Parathyroid adenoma (tissue), 2 donors: ENCODE results near the gene PIGS.

ENCODE experiments used
- H2AFZ ChIP-seq: fragments of 300-600 bp; sonication (generic); one replicate; pipeline ENCODE4 v1.7.0; 2017; ENCODE audit warnings: antibody characterized with exemption, mild to moderate bottlenecking
- H3K27ac ChIP-seq: fragments of 300-600 bp; sonication (generic); one replicate; pipeline ENCODE4 v1.7.0; 2017
- H3K27me3 ChIP-seq: fragments of 300-600 bp; sonication (generic); one replicate; pipeline ENCODE4 v1.7.0; 2017; ENCODE audit warnings: low read length; ENCODE audit not compliant: control insufficient read depth, insufficient read depth
- H3K36me3 ChIP-seq: fragments of 300-600 bp; sonication (generic); one replicate; pipeline ENCODE4 v1.7.0; 2017; ENCODE audit warnings: low read length; ENCODE audit not compliant: control insufficient read depth, insufficient read depth
- H3K4me1 ChIP-seq: fragments of 300-600 bp; sonication (generic); one replicate; pipeline ENCODE4 v1.7.0; 2017; ENCODE audit warnings: control low read depth
- H3K4me2 ChIP-seq: fragments of 300-600 bp; sonication (generic); one replicate; pipeline ENCODE4 v1.7.0; 2017; ENCODE audit warnings: low read length
- H3K4me3 ChIP-seq: fragments of 300-600 bp; sonication (generic); one replicate; pipeline ENCODE4 v1.7.0; 2017; ENCODE audit warnings: low read depth, low read length
- H3K79me2 ChIP-seq: fragments of 300-600 bp; sonication (generic); one replicate; pipeline ENCODE4 v1.7.0; 2017; ENCODE audit warnings: control low read depth
- H3K9ac ChIP-seq: fragments of 300-600 bp; sonication (generic); one replicate; pipeline ENCODE4 v1.7.0; 2017; ENCODE audit warnings: mild to moderate bottlenecking
- H3K9me3 ChIP-seq: fragments of 300-600 bp; sonication (generic); one replicate; pipeline ENCODE4 v1.7.0; 2017; ENCODE audit warnings: low read length; ENCODE audit not compliant: control insufficient read depth
- CTCF ChIP-seq: fragments of 300-600 bp; sonication (generic); IDR thresholded peaks from one replicate; pipeline ENCODE4 v1.7.0; 2017; ENCODE audit warnings: antibody characterized with exemption, mild to moderate bottlenecking
- donor health status: primary hyperparathyroidism.

Gene PIGS

DNA sequence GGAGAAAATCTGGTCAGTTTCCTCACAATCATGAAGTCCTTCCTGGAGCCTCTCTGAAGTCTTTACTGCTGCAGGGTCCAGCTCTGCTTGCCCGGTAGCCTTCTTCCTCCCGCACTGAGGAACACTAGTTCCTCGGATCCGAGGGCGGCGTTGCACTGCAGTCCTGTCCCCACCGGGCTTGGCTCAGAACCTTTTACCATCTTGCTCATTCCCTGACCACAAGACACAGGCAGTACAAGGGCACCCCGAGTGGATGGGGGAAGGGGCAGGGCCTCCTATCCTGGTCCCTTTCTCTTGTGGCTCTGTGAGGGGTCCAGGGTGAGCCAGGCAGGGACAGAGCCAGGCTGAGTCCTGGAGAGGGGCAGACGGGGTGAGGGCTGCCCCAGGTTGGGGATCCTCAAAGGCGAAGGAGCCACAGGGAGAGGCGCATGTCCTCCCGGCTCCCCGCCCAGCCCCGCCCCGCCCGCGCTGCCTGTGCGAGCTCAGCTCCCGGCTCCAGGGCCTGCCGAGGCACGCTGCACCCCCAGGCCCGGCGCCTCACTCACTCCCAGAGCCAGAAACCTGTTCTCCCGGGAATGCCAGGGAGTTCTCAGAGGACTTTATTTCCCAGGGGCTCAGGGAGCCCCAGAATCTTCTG lies 63.6 kb downstream of the PIGS start:
- Histone ChIP-seq H3K4me1 (peaks cover 3% of the 10 kb centered on the region), H3K36me3 (no peaks in the 10 kb centered on the region), H3K9me3 (no peaks in the 10 kb centered on the region), H3K79me2 (no peaks in the 10 kb centered on the region), H3K27me3 (no peaks in the 10 kb centered on the region), H2AFZ (no peak overlapping the region), H3K4me2 (no peak overlapping the region), H3K27ac (no peak overlapping the region), H3K4me3 (no peak overlapping the region), H3K9ac (no peak overlapping the region)
- no peak for TF ChIP-seq CTCF

- Histone ChIP-seq H3K4me3 (no peak overlapping the region), H3K4me1 (peaks cover 3% of the 10 kb centered on the region), H2AFZ (no peak overlapping the region), H3K9me3 (no peaks in the 10 kb centered on the region), H3K36me3 (no peaks in the 10 kb centered on the region), H3K9ac (no peak overlapping the region), H3K4me2 (no peak overlapping the region), H3K27ac (no peak overlapping the region), H3K27me3 (no peaks in the 10 kb centered on the region), H3K79me2 (no peaks in the 10 kb centered on the region)
- no peak for TF ChIP-seq CTCF
Measured at GRCh38 chr17:28506763-28507487, 64.4 kb downstream of the PIGS start.

DNA sequence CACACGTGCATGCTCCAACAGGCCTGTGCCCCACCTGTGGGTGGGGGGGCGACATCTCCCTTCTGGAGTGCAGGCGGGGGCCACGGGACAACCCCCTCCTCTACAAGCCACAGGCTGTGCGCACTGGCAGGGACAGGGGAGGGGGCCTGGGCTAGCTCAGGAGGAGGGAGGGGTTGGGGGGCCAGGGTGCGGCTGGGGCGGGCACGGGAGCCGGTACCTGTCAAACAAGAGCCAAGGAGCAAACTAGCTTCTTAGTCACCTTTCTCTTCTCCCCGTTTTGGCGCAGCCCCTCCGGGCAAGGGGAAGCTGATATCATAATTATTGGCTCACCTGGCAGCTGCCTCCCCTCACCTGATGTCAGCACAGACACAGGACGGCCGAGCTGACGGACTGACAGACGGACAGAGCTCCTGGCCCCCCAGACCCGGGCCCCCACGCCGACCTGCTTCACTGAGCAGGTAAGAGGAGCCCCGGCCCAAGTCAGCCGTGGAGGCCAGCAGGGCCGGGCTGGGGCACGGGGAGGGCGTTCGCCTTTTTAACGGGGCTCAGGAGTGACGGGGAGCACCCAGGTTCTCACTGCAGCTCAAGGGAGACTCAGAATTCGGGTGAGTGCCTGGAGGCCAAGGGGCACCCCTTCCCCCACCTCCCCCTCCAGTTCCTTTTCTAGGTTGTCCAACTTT lies 65.2 kb downstream of the PIGS start, which contains the start of gene FOXN1:
FOXN1 (plus strand) TSS at position 363 of the 680 bp plus-strand sequence. CDS start 17,622 bp downstream, outside the sequence.
- TF ChIP-seq CTCF = no peak
- no peak within 1 kb of the TSS for H3K4me2 ChIP-seq
- no peaks in the 10 kb centered on the region for H3K36me3 ChIP-seq
- no peaks in the 10 kb centered on the region for H3K79me2 ChIP-seq
- no peak within 1 kb of the TSS for H3K4me3 ChIP-seq
- no peak within 1 kb of the TSS for H3K27ac ChIP-seq
- H2AFZ ChIP-seq = peak within 1 kb of the TSS; percentile 22
- no peak within 1 kb of the TSS for H3K9ac ChIP-seq
- no peaks in the 10 kb centered on the region for H3K27me3 ChIP-seq
- no peaks in the 10 kb centered on the region for H3K9me3 ChIP-seq
- H3K4me1 ChIP-seq = peaks cover 3% of the 10 kb centered on the region

DNA sequence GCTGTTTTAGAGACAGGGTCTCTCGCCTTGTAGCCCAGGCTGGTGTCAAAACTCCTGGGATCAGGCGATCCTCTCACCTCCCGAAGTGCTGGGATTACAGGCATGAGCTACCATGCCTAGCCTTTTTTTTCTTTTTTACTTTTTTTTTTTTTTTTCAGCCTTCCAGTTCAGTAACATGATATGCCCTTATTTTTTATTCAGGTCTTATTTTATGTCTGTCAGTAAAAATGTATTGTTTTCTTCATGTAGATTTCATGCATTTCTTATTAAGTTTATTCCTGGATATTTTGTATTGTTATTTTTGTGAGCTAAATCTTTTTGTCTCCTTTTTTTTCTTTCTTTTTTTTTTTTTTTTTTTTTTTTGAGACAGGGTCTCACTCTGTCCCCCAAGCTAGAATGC lies 67.9 kb downstream of the PIGS start:
- TF ChIP-seq CTCF = no peak

More for the DNA sequence above, 67.9 kb downstream of the PIGS start:
- H3K4me3 ChIP-seq = no peak overlapping the region
- H3K79me2 ChIP-seq = no peaks in the 10 kb centered on the region
- H3K36me3 ChIP-seq = no peaks in the 10 kb centered on the region
- H3K9me3 ChIP-seq = no peaks in the 10 kb centered on the region
- no peaks in the 10 kb centered on the region for H3K4me1 ChIP-seq
- H3K27ac ChIP-seq = no peak overlapping the region
- no peak overlapping the region for H3K4me2 ChIP-seq
- no peak overlapping the region for H2AFZ ChIP-seq
- H3K9ac ChIP-seq = no peak overlapping the region
- H3K27me3 ChIP-seq = no peaks in the 10 kb centered on the region
